ENCODE data around the gene CXCL5.
"Not testable (repeated sequence)": the region's sequence is repeated elsewhere in the genome, so short reads cannot be mapped to it uniquely, and the experiment has no call there.

CXCL5 gene

GRCh38 chr4:73970945-73971344, 27.5 kb downstream of the CXCL5 start:
- DNase-seq (ENCODE audit: low read depth), result no peak

- DNase-seq (ENCODE audit: low read depth), result no peak
Observed at GRCh38 chr4:73970011-73970410, 28.5 kb downstream of the CXCL5 start.

GRCh38 chr4:73967866-73968265, 30.6 kb downstream of the CXCL5 start:
- DNase-seq (ENCODE audit: low read depth), result no peak

GRCh38 chr4:73964862-73965611, 33.4 kb downstream of the CXCL5 start:
- DNase-seq (ENCODE audit: low read depth), result no peak

GRCh38 chr4:73962724-73963123, 35.8 kb downstream of the CXCL5 start:
- DNase-seq (ENCODE audit: low read depth), result no peak

GRCh38 chr4:73959041-73959440, 39.4 kb downstream of the CXCL5 start:
- not testable (repeated sequence) for DNase-seq (ENCODE audit: low read depth)

GRCh38 chr4:73952352-73952751, 46.1 kb downstream of the CXCL5 start:
- DNase-seq (ENCODE audit: low read depth), result no peak

GRCh38 chr4:73950376-73950920, 48.0 kb downstream of the CXCL5 start:
- not testable (repeated sequence) for DNase-seq (ENCODE audit: low read depth)

- no peak for DNase-seq (ENCODE audit: low read depth)
Observed at GRCh38 chr4:73948990-73949706, 49.3 kb downstream of the CXCL5 start.

- no peak for DNase-seq (ENCODE audit: low read depth)
Observed at GRCh38 chr4:73948291-73948690, 50.2 kb downstream of the CXCL5 start.

GRCh38 chr4:73947239-73947985, 51.1 kb downstream of the CXCL5 start:
- DNase-seq (ENCODE audit: low read depth), result no peak

- DNase-seq (ENCODE audit: low read depth), result no peak
Observed at GRCh38 chr4:73945674-73946449, 52.6 kb downstream of the CXCL5 start.

Measured in stimulated activated CD8-positive, alpha-beta memory T cell treated with anti-CD3 and anti-CD28 coated beads, Interleukin-12 subunit alpha, Interleukin-12 subunit beta, amount 100 ng/mL, for 4 hours (primary cell).